ENCODE measurements around the gene OSBPL9. TPM values are rescaled to one million over a fixed set of nuclear protein-coding genes. Genes with fewer than 3 reads are reported as not detected.

The OSBPL9 gene
- total and polyA plus RNA-seq, 2 donors (not counting 1 experiment from before 2014, with no cell fraction given), result 23.1 to 59.6 TPM

DNA sequence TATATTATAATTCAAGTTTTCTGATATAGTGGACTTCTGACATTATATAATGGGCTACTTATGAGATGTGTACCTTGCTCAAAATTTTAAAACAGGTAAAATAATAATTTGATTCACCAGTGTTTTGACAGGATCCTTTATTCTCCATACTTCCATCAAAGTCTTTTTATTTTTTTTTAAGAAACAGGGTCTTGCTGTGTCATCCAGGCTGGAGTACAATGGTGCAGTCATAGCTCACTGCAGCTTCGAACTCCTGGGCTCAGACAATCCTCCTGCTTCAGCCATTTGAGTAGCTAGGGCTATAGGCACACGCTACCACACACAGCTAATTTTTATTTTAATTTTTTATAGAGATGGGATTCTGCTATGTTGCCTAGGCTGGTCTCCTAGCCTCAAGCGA, 132.3 kb downstream of the OSBPL9 start:
- no peak overlapping the region for H3K27ac ChIP-seq (ENCODE audit: low read length in 2 of 2)
- no CpG with 5 or more reads among the region's 3 CpGs for WGBS (ENCODE audit: insufficient coverage)
- H3K27me3 ChIP-seq (replicated peaks in 1 of 4; ENCODE audit: control extremely low read depth in 1 of 4, control insufficient read depth in 3 of 4, insufficient read depth in 4 of 4, low read length in 3 of 4), result no peaks in the 10 kb centered on the region
- no peak overlapping the region for H3K9ac ChIP-seq (ENCODE audit: low read length)
- intact Hi-C loops (cut with micrococcal nuclease), result no loop called here
- Mint-ChIP-seq H3K9me3 (ENCODE audit: insufficient read depth) (peaks cover 2% of the 10 kb centered on the region), H3K27ac (no peak overlapping the region), H3K27me3 (no peaks in the 10 kb centered on the region), H3K4me3 (no peak overlapping the region), H3K4me1 (peaks cover 6% of the 10 kb centered on the region)
- H3K4me2 ChIP-seq (replicated peaks; ENCODE audit: low read depth, low read length, poor library complexity, severe bottlenecking), result no peak overlapping the region
- no peaks in the 10 kb centered on the region for H3K4me1 ChIP-seq (ENCODE audit: control insufficient read depth in 2 of 2, insufficient read depth in 2 of 2, low read length in 2 of 2)
- H3K4me3 ChIP-seq (ENCODE audit: control extremely low read depth in 1 of 5, extremely low read depth in 1 of 5, insufficient read depth in 1 of 5, low read depth in 2 of 5, low read length in 4 of 5), result no peak overlapping the region
- no peak overlapping the region for H2AFZ ChIP-seq (ENCODE audit: insufficient read depth, low read depth, low read length, poor library complexity, severe bottlenecking)
- no peaks in the 10 kb centered on the region for H3K9me3 ChIP-seq (ENCODE audit: control extremely low read depth in 1 of 3, control insufficient read depth in 2 of 3, insufficient read depth in 1 of 3, low read length in 2 of 3)
- no peaks in the 10 kb centered on the region for H4K20me1 ChIP-seq (ENCODE audit: control insufficient read depth, insufficient read depth, low read length, poor library complexity, severe bottlenecking)
- ChIA-PET POLR2A (no interaction called here), CTCF (interaction anchor here (0.8 kb wide), 1 partner anchor 18 kb away, joined by 3 read pairs; no protein-coding TSS in a partner anchor)
- no peaks in the 10 kb centered on the region for H3K79me2 ChIP-seq (ENCODE audit: control insufficient read depth, insufficient read depth, low read length)
- no peak for TF ChIP-seq EZH2 (IDR thresholded peaks at IDR 0.05; ENCODE audit: borderline replicate concordance, insufficient read depth, low read depth, low read length, poor library complexity, severe bottlenecking)
- TF ChIP-seq, protein P1, sequence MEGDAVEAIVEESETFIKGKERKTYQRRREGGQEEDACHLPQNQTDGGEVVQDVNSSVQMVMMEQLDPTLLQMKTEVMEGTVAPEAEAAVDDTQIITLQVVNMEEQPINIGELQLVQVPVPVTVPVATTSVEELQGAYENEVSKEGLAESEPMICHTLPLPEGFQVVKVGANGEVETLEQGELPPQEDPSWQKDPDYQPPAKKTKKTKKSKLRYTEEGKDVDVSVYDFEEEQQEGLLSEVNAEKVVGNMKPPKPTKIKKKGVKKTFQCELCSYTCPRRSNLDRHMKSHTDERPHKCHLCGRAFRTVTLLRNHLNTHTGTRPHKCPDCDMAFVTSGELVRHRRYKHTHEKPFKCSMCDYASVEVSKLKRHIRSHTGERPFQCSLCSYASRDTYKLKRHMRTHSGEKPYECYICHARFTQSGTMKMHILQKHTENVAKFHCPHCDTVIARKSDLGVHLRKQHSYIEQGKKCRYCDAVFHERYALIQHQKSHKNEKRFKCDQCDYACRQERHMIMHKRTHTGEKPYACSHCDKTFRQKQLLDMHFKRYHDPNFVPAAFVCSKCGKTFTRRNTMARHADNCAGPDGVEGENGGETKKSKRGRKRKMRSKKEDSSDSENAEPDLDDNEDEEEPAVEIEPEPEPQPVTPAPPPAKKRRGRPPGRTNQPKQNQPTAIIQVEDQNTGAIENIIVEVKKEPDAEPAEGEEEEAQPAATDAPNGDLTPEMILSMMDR (IDR thresholded peaks at IDR 0.05), result no peak
- H3K36me3 ChIP-seq (replicated peaks in 1 of 2; ENCODE audit: control extremely low read depth in 1 of 2, control insufficient read depth in 1 of 2, extremely low read depth in 1 of 2, insufficient read depth in 2 of 2, low read length in 1 of 2), result peaks cover 13 to 38% of the 10 kb centered on the region in 2 experiments
- DNase-seq, result no peak
- ATAC-seq (ENCODE audit: low read depth), result no peak

DNA sequence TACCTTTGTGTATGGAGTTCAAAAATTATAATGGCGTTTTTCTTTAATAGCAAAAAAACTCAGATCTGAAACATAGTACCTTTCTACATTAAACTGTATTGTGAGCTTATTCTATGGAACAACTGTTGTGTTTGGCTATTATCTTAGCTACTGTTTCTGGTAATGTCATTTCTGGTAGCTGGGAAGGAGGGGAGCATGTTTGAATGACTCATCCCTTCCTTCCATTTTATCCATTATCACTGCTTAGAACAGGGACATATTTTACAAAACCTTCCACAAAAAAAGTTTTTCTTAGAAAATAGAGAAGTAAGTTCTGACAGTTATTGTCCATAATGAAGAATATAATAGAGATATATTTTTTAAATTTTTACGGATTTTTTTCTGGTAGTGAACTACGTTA, 133.3 kb downstream of the OSBPL9 start:
- TF ChIP-seq, protein P1 (IDR thresholded peaks at IDR 0.05), result no peak
- TF ChIP-seq EZH2 (IDR thresholded peaks at IDR 0.05; ENCODE audit: borderline replicate concordance, insufficient read depth, low read depth, low read length, poor library complexity, severe bottlenecking), result no peak
- Histone ChIP-seq H3K79me2 (ENCODE audit: control insufficient read depth, insufficient read depth, low read length) (no peaks in the 10 kb centered on the region), H3K27ac (ENCODE audit: low read length in 2 of 2) (no peak overlapping the region), H2AFZ (ENCODE audit: insufficient read depth, low read depth, low read length, poor library complexity, severe bottlenecking) (no peak overlapping the region), H3K4me2 (replicated peaks; ENCODE audit: low read depth, low read length, poor library complexity, severe bottlenecking) (no peak overlapping the region), H3K4me1 (ENCODE audit: control insufficient read depth in 2 of 2, insufficient read depth in 2 of 2, low read length in 2 of 2) (no peaks in the 10 kb centered on the region), H3K27me3 (replicated peaks in 1 of 4; ENCODE audit: control extremely low read depth in 1 of 4, control insufficient read depth in 3 of 4, insufficient read depth in 4 of 4, low read length in 3 of 4) (no peaks in the 10 kb centered on the region), H3K9ac (ENCODE audit: low read length) (no peak overlapping the region), H3K36me3 (replicated peaks in 1 of 2; ENCODE audit: control extremely low read depth in 1 of 2, control insufficient read depth in 1 of 2, extremely low read depth in 1 of 2, insufficient read depth in 2 of 2, low read length in 1 of 2) (peaks cover 14 to 38% of the 10 kb centered on the region in 2 experiments), H4K20me1 (ENCODE audit: control insufficient read depth, insufficient read depth, low read length, poor library complexity, severe bottlenecking) (no peaks in the 10 kb centered on the region), H3K4me3 (ENCODE audit: control extremely low read depth in 1 of 5, extremely low read depth in 1 of 5, insufficient read depth in 1 of 5, low read depth in 2 of 5, low read length in 4 of 5) (no peak overlapping the region), H3K9me3 (ENCODE audit: control extremely low read depth in 1 of 3, control insufficient read depth in 2 of 3, insufficient read depth in 1 of 3, low read length in 2 of 3) (no peaks in the 10 kb centered on the region)
- intact Hi-C loops (cut with micrococcal nuclease), result no loop called here
- POLR2A ChIA-PET, result no interaction called here
- WGBS (ENCODE audit: insufficient coverage), result no CpG with 5 or more reads among the region's 3 CpGs
- no peaks in the 10 kb centered on the region for H3K27me3 Mint-ChIP-seq
- no peak overlapping the region for H3K4me3 Mint-ChIP-seq
- no peak overlapping the region for H3K27ac Mint-ChIP-seq
- H3K4me1 Mint-ChIP-seq, result no peaks in the 10 kb centered on the region
- H3K9me3 Mint-ChIP-seq (ENCODE audit: insufficient read depth), result peaks cover 2% of the 10 kb centered on the region
- ATAC-seq (ENCODE audit: low read depth) (no peak), DNase-seq (no peak)
- CTCF ChIA-PET, result no interaction called here

Data from B cell (primary cell).